Endothelial cell of umbilical vein (primary cell): Measurements from ENCODE around the gene SS18L1. TPM values are rescaled to one million over a fixed set of nuclear protein-coding genes. Genes with fewer than 3 reads are reported as not detected.

Experiments used
- BruUV-seq: library from RNA; stranded (reverse); fragments of 400-500 nt; replicated peaks from 2 replicates; lab custom pipeline; 2021; lab: Mats Ljungman, UMichigan
- CTCF ChIA-PET: fragments of 300-600, 350-600 bp; sonication (Branson Sonifier 250); formaldehyde crosslinking; loops from one replicate; lab custom pipeline; 2021; ENCODE audit warnings: antibody characterized with exemption, inconsistent platforms; lab: Charles Lee
- POLR2A ChIA-PET: fragments of 300-600, 350-600 bp; sonication (Branson Sonifier 250); formaldehyde crosslinking; loops from one replicate; lab custom pipeline; 2021; ENCODE audit warnings: antibody characterized with exemption, inconsistent platforms; lab: Charles Lee
- DNase-seq: peaks from one replicate; pipeline ENCODE4 v3.0.0-alpha.2; 2011; ENCODE audit warnings: low read depth, low spot score
- FAIRE-seq: peaks from 2 replicates; lab custom pipeline; 2011; peaks lifted over from hg19 to GRCh38; lab: Jason Lieb, UNC
- H2AFZ ChIP-seq: 2 replicates; pipeline ENCODE4 v1.6.0; 2012; ENCODE audit warnings: low read depth, low read length, control low read depth, inconsistent platforms
- H3K27ac ChIP-seq: 2 replicates; pipeline ENCODE4 v1.5.1; 2011; ENCODE audit warnings: low read depth, mild to moderate bottlenecking, control low read depth, low read length, moderate library complexity; ENCODE audit not compliant: insufficient read depth
- H3K27me3 ChIP-seq, 2 experiments: 2 replicates each; pipeline versions ENCODE4 v1.6.0 to v1.6.1; 2011; ENCODE audit warnings: low read length in 2 of 2, mixed read lengths in 1 of 2; ENCODE audit not compliant: control insufficient read depth in 2 of 2, insufficient read depth in 2 of 2
- H3K36me3 ChIP-seq, 2 experiments: 2 replicates in 1 of 2; 3 replicates in 1 of 2; pipeline ENCODE4 v1.5.1; 2011; ENCODE audit warnings: low read length in 2 of 2, mild to moderate bottlenecking in 1 of 2, moderate library complexity in 1 of 2; ENCODE audit not compliant: control insufficient read depth in 2 of 2, insufficient read depth in 2 of 2; ENCODE audit errors: extremely low read depth in 1 of 2
- H3K4me1 ChIP-seq: 3 replicates; pipeline ENCODE4 v1.5.1; 2011; ENCODE audit warnings: mild to moderate bottlenecking, low read length; ENCODE audit not compliant: control insufficient read depth, insufficient read depth; ENCODE audit errors: extremely low read depth
- H3K4me2 ChIP-seq: 2 replicates; pipeline ENCODE4 v1.6.1; 2011; ENCODE audit warnings: low read length, control low read depth, mixed read lengths; ENCODE audit not compliant: insufficient read depth
- H3K4me3 ChIP-seq, 3 experiments: fragments of 200-600 bp in 1 of 3; sonication (generic), shearing (Covaris generic) in 1 of 3; replicated peaks in 1 of 3; 2 replicates each; pipeline ENCODE4 v1.5.1; 2011 to 2016; ENCODE audit warnings: control low read depth in 3 of 3, low read length in 3 of 3, mild to moderate bottlenecking in 2 of 3, inconsistent platforms in 1 of 3, low read depth in 1 of 3, moderate library complexity in 1 of 3; ENCODE audit not compliant: insufficient read depth in 1 of 3
- H3K79me2 ChIP-seq: 2 replicates; pipeline ENCODE4 v1.6.0; 2012; ENCODE audit warnings: low read length, inconsistent platforms; ENCODE audit not compliant: control insufficient read depth, insufficient read depth
- H3K9ac ChIP-seq: replicated peaks from 2 replicates; pipeline ENCODE3; 2011; ENCODE audit warnings: low read length, control low read depth; ENCODE audit not compliant: insufficient read depth; ENCODE audit errors: extremely low read depth
- H3K9me1 ChIP-seq: replicated peaks from 3 replicates; pipeline ENCODE4 v1.6.0; 2011; ENCODE audit warnings: mild to moderate bottlenecking, low read length; ENCODE audit not compliant: control insufficient read depth, insufficient read depth; ENCODE audit errors: extremely low read depth
- H3K9me3 ChIP-seq: replicated peaks from 2 replicates; pipeline ENCODE4 v1.5.1; 2012; ENCODE audit warnings: low read length, inconsistent platforms; ENCODE audit not compliant: control insufficient read depth, insufficient read depth
- H4K20me1 ChIP-seq: replicated peaks from 2 replicates; pipeline ENCODE3; 2011; ENCODE audit warnings: mild to moderate bottlenecking, low read length; ENCODE audit not compliant: control insufficient read depth, insufficient read depth; ENCODE audit errors: extremely low read depth
- CTCF ChIP-seq, 2 donors: IDR thresholded peaks; 1 replicate in 1 of 2; 2 replicates in 1 of 2; pipeline ENCODE4 v1.5.1; 2011; ENCODE audit warnings: low read length in 2 of 2, mild to moderate bottlenecking in 2 of 2, moderate library complexity in 2 of 2, control low read depth in 1 of 2, inconsistent platforms in 1 of 2, low read depth in 1 of 2; ENCODE audit not compliant: insufficient read depth in 1 of 2; ENCODE audit errors: extremely low read depth in 1 of 2
- EZH2 ChIP-seq: IDR thresholded peaks from 2 replicates; pipeline ENCODE4 v1.6.1; 2012; ENCODE audit warnings: borderline replicate concordance, low read depth, mild to moderate bottlenecking, moderate library complexity, low read length, inconsistent platforms; ENCODE audit not compliant: severe bottlenecking
- FOS ChIP-seq: IDR thresholded peaks from 2 replicates; pipeline ENCODE4 v1.6.1; 2011; ENCODE audit warnings: mild to moderate bottlenecking, low read length, moderate library complexity, borderline replicate concordance; ENCODE audit not compliant: insufficient read depth
- GATA2 ChIP-seq: IDR thresholded peaks from 2 replicates; pipeline ENCODE4 v1.7.0; 2011; ENCODE audit warnings: low read depth, mild to moderate bottlenecking, moderate library complexity, mixed read lengths, low read length; ENCODE audit not compliant: insufficient read length, insufficient read depth
- JUN ChIP-seq: IDR thresholded peaks from 2 replicates; pipeline ENCODE4 v1.6.1; 2011; ENCODE audit warnings: borderline replicate concordance, low read depth; ENCODE audit not compliant: insufficient read length, insufficient read depth
- MYC ChIP-seq: IDR thresholded peaks from one replicate; pipeline ENCODE4 v1.6.1; 2011; ENCODE audit warnings: mild to moderate bottlenecking, low read depth, low read length
- POLR2A ChIP-seq: IDR thresholded peaks from 2 replicates; pipeline ENCODE4 v1.6.1; 2012; ENCODE audit warnings: low read depth, mild to moderate bottlenecking, control low read depth, low read length
- POLR2AphosphoS5 ChIP-seq: IDR thresholded peaks from 2 replicates; pipeline ENCODE4 v1.6.1; 2012; ENCODE audit warnings: low read depth, mild to moderate bottlenecking, control low read depth, low read length, moderate library complexity; ENCODE audit not compliant: insufficient read depth
- dilution Hi-C: fragments of 300-500 bp; cut with MboI; formaldehyde crosslinking; loops from one replicate; pipeline ENCODE4 v1.15.0; 2019; ENCODE audit warnings: low sequenced_read_pairs; ENCODE audit not compliant: extremely low pct_ligation_motif_present
- intact Hi-C: fragments of 100-400 bp; cut with micrococcal nuclease; formaldehyde crosslinking; loops from one replicate; pipeline ENCODE4 v1.10.0; 2022
- polyA plus RNA-seq, 4 experiments: library from polyadenylated mRNA; depleted of rRNA in 3 of 4; stranded (reverse) in 3 of 4; unstranded in 1 of 4; fragments of >200 nt; gene quantifications; 2 replicates each; pipeline versions ENCODE4 v1.2.1 to v1.2.3, GENCODE V29; 2011 to 2012; ENCODE audit warnings: missing spikeins in 1 of 4
- total RNA-seq: library from RNA; stranded (reverse); gene quantifications from 2 replicates; pipeline ENCODE4 v1.2.3, GENCODE V29; 2021
- TF ChIP-seq, protein P1 (sequence below): IDR thresholded peaks from 2 replicates; pipeline ENCODE4 v1.6.1; 2011; ENCODE audit not compliant: insufficient read depth, insufficient read length

SS18L1 gene
- total and polyA plus RNA-seq, 2 donors (not counting 3 experiments of a cell fraction or from before 2014, with no cell fraction given) = 15.4 to 21.7 TPM

- peaks cover 40 to 61% of the 10 kb centered on the region in 2 experiments for H3K36me3 ChIP-seq
- H3K4me2 ChIP-seq = no peak overlapping the region
- no peaks in the 10 kb centered on the region for H3K9me1 ChIP-seq
- H4K20me1 ChIP-seq = peaks cover 7% of the 10 kb centered on the region
- DNase-seq (no peak), FAIRE-seq (peak; percentile 31)
- peaks cover 40% of the 10 kb centered on the region for H3K79me2 ChIP-seq
- intact Hi-C loops = loop anchor here (1.0 to 5.0 kb wide), 2 partner anchors 70 to 127 kb away; partner anchors contain the start of gene TAF4
- H3K4me3 ChIP-seq = no peak overlapping the region
- dilution Hi-C loops = no loop called here
- CTCF ChIA-PET = interaction anchor here (0.7 to 6.1 kb wide), 5 partner anchors 11 to 127 kb away, joined by 3 to 75 read pairs (median 4); no protein-coding TSS in a partner anchor
- no peaks in the 10 kb centered on the region for H3K4me1 ChIP-seq
- no peaks in the 10 kb centered on the region for H3K27me3 ChIP-seq
- H3K9ac ChIP-seq = no peak overlapping the region
- BruUV-seq = no TSS peak
- POLR2A ChIA-PET = no interaction called here
- no peak overlapping the region for H3K27ac ChIP-seq
- TF ChIP-seq CTCF (IDR thresholded peaks at IDR 0.05; ENCODE audit: extremely low read depth in 1 of 2, insufficient read depth in 1 of 2, low read depth in 1 of 2, low read length in 2 of 2) (no peak), EZH2 (no peak), POLR2A (no peak), FOS (no peak), JUN (no peak), GATA2 (no peak), MYC (no peak), POLR2AphosphoS5 (no peak)
- TF ChIP-seq, protein P1, sequence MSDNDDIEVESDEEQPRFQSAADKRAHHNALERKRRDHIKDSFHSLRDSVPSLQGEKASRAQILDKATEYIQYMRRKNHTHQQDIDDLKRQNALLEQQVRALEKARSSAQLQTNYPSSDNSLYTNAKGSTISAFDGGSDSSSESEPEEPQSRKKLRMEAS = no peak
- H2AFZ ChIP-seq = no peak overlapping the region
- no peaks in the 10 kb centered on the region for H3K9me3 ChIP-seq
These were observed 5.9 kb upstream of the SS18L1 start for GRCh38 chr20:62137478-62138203.
